Naive thymus-derived CD4-positive, alpha-beta T cell (primary cell): ENCODE data around the gene TMEM240. TPM values are rescaled to one million over a fixed set of nuclear protein-coding genes. Genes with fewer than 3 reads are reported as not detected.
"Not testable (repeated sequence)": the region's sequence is repeated elsewhere in the genome, so short reads cannot be mapped to it uniquely, and the experiment has no call there.

Experiments
- ATAC-seq: fragments of 150-1000 bp; cut with Tn5 transposase; 2 replicates; pipeline ENCODE4 v1.10.0; 2021; ENCODE audit warnings: mild to moderate bottlenecking, moderate library complexity
- CTCF ChIA-PET: fragments of 350-600 bp; sonication (Branson Sonifier 250); formaldehyde crosslinking; loops from one replicate; lab custom pipeline; 2021; ENCODE audit warnings: antibody characterized with exemption; lab: Charles Lee
- POLR2A ChIA-PET: fragments of 350-600 bp; sonication (Branson Sonifier 250); formaldehyde crosslinking; loops from one replicate; lab custom pipeline; 2021; ENCODE audit warnings: antibody characterized with exemption, inconsistent platforms; lab: Charles Lee
- DNase-seq, 9 donors: peaks; one replicate each; pipeline versions ENCODE4 v3.0.0 to v3.0.0-alpha.2; 2020 to 2022; ENCODE audit warnings: mixed read lengths in 1 of 9
- H3K27ac ChIP-seq: one replicate; pipeline ENCODE4 v1.7.0; 2013; ENCODE audit warnings: mild to moderate bottlenecking, low read depth, low read length, moderate library complexity
- H3K27me3 ChIP-seq, 2 donors: one replicate each; pipeline ENCODE4 v1.7.0; 2013; ENCODE audit warnings: low read length in 2 of 2, mild to moderate bottlenecking in 2 of 2, moderate library complexity in 2 of 2; ENCODE audit not compliant: control insufficient read depth in 2 of 2, insufficient read depth in 2 of 2
- H3K36me3 ChIP-seq, 3 experiments: 1 replicate in 2 of 3; 2 replicates in 1 of 3; pipeline ENCODE4 v1.7.0; 2013; ENCODE audit warnings: low read length in 3 of 3, mild to moderate bottlenecking in 3 of 3, moderate library complexity in 1 of 3; ENCODE audit not compliant: insufficient read depth in 3 of 3, control insufficient read depth in 2 of 3
- H3K4me1 ChIP-seq, 2 donors: one replicate each; pipeline ENCODE4 v1.7.0; 2013; ENCODE audit warnings: low read length in 2 of 2, mild to moderate bottlenecking in 2 of 2, moderate library complexity in 1 of 2; ENCODE audit not compliant: control insufficient read depth in 2 of 2, insufficient read depth in 2 of 2
- H3K4me3 ChIP-seq: 2 replicates; pipeline ENCODE4 v1.7.0; 2013; ENCODE audit warnings: mild to moderate bottlenecking, low read length
- H3K9me3 ChIP-seq, 3 experiments: 1 replicate in 2 of 3; 2 replicates in 1 of 3; pipeline ENCODE4 v1.7.0; 2013; ENCODE audit warnings: low read length in 3 of 3; ENCODE audit not compliant: control insufficient read depth in 2 of 3
- H3K27ac Mint-ChIP-seq, 9 donors: one replicate each; pipeline ENCODE4 v1.8.0; 2020 to 2022; ENCODE audit warnings: mixed read lengths in 9 of 9, mild to moderate bottlenecking in 8 of 9, moderate library complexity in 5 of 9, inconsistent platforms in 2 of 9
- H3K27me3 Mint-ChIP-seq, 5 donors: one replicate each; pipeline ENCODE4 v1.8.0; 2021 to 2022; ENCODE audit warnings: mixed read lengths in 5 of 5, mild to moderate bottlenecking in 1 of 5
- H3K36me3 Mint-ChIP-seq, 5 donors: one replicate each; pipeline ENCODE4 v1.8.0; 2020 to 2022; ENCODE audit warnings: mixed read lengths in 5 of 5, mild to moderate bottlenecking in 3 of 5, inconsistent platforms in 1 of 5
- H3K4me1 Mint-ChIP-seq, 7 donors: one replicate each; pipeline ENCODE4 v1.8.0; 2020 to 2022; ENCODE audit warnings: mixed read lengths in 7 of 7, mild to moderate bottlenecking in 3 of 7, inconsistent platforms in 1 of 7
- H3K4me3 Mint-ChIP-seq, 10 donors: one replicate each; pipeline ENCODE4 v1.8.0; 2020 to 2022; ENCODE audit warnings: mild to moderate bottlenecking in 10 of 10, mixed read lengths in 10 of 10, moderate library complexity in 6 of 10, inconsistent platforms in 2 of 10
- H3K9me3 Mint-ChIP-seq, 11 donors: one replicate each; pipeline ENCODE4 v1.8.0; 2020 to 2022; ENCODE audit warnings: mixed read lengths in 11 of 11, mild to moderate bottlenecking in 4 of 11, inconsistent platforms in 1 of 11, moderate library complexity in 1 of 11
- intact Hi-C, 2 donors: fragments of 100-400 bp; cut with micrococcal nuclease; formaldehyde crosslinking; loops; one replicate each; pipeline ENCODE4 v1.15.1; 2023
- polyA plus RNA-seq, 2 donors: library from polyadenylated mRNA; unstranded; fragments of 300-500 nt; fragmentation: Illumina TruSeq; gene quantifications; one replicate each; pipeline ENCODE4 v1.2.3, GENCODE V29; 2021
- total RNA-seq, 6 experiments: library from RNA in 5 of 6; stranded (reverse) in 5 of 6; gene quantifications; 1 replicate in 5 of 6; 2 replicates in 1 of 6; pipeline ENCODE4 v1.2.3 and lab custom pipeline; 2021 to 2026

The TMEM240 gene
- total and polyA plus RNA-seq, 7 experiments from 2014 or later, result 0.66 to 2.8 (median 1.1) TPM; not detected in 2

GRCh38 chr1:1508775-1509464, 31.5 kb downstream of the TMEM240 start:
- POLR2A ChIA-PET, H3K9me3 Mint-ChIP-seq, H3K27me3 ChIP-seq, H3K36me3 Mint-ChIP-seq, ATAC-seq, DNase-seq, H3K36me3 ChIP-seq, intact Hi-C loops, H3K4me3 Mint-ChIP-seq, H3K4me1 ChIP-seq, H3K9me3 ChIP-seq, H3K27me3 Mint-ChIP-seq, H3K27ac Mint-ChIP-seq, H3K27ac ChIP-seq, CTCF ChIA-PET, H3K4me3 ChIP-seq: not testable (repeated sequence)
- peaks cover 14 to 27% (median 22%) of the 10 kb centered on the region in 7 donors for H3K4me1 Mint-ChIP-seq

GRCh38 chr1:1507305-1507704, 33.1 kb downstream of the TMEM240 start:
- Mint-ChIP-seq H3K27ac (peak overlapping the region in 1 of 9 donors; percentile 38), H3K9me3 (no peaks in the 10 kb centered on the region), H3K4me3 (no peak overlapping the region), H3K36me3 (no peaks in the 10 kb centered on the region), H3K27me3 (no peaks in the 10 kb centered on the region), H3K4me1 (peaks cover 14 to 25% (median 19%) of the 10 kb centered on the region in 7 donors)
- no peaks in the 10 kb centered on the region for H3K9me3 ChIP-seq
- ATAC-seq (no peak), DNase-seq (no peak)
- H3K4me1 ChIP-seq, result peaks cover 4 to 5% of the 10 kb centered on the region in 2 donors
- ChIA-PET POLR2A (interaction anchor here (0.7 kb wide), 1 partner anchor 504 kb away, joined by 4 read pairs; no protein-coding TSS in a partner anchor), CTCF (no interaction called here)
- no peak overlapping the region for H3K4me3 ChIP-seq
- no peak overlapping the region for H3K27ac ChIP-seq
- intact Hi-C loops, result no loop called here
- H3K36me3 ChIP-seq, result peaks cover 0 to 3% (median 0%) of the 10 kb centered on the region in 3 experiments
- H3K27me3 ChIP-seq, result no peaks in the 10 kb centered on the region

- H3K4me1 ChIP-seq, H3K36me3 Mint-ChIP-seq, H3K9me3 Mint-ChIP-seq, CTCF ChIA-PET, H3K27me3 Mint-ChIP-seq, ATAC-seq, H3K27me3 ChIP-seq, H3K9me3 ChIP-seq, H3K4me3 ChIP-seq, DNase-seq, H3K36me3 ChIP-seq, H3K27ac ChIP-seq, POLR2A ChIA-PET: not testable (repeated sequence)
- H3K27ac Mint-ChIP-seq, result peak overlapping the region in 7 of 9 donors; percentile 19 to 89 (median 77)
- peak overlapping the region; percentile 15 to 95 (median 84) for H3K4me3 Mint-ChIP-seq
- H3K4me1 Mint-ChIP-seq, result peaks cover 9 to 20% (median 14%) of the 10 kb centered on the region in 7 donors
- intact Hi-C loops, result loop anchor here (2.0 kb wide), 1 partner anchor 107 kb away; the partner anchor contains the start of gene CCNL2 (in 2 of the 2)
These were observed 34.6 kb downstream of the TMEM240 start for GRCh38 chr1:1505801-1506200.

- ChIA-PET POLR2A (interaction anchor here (1.2 kb wide), 1 partner anchor 110 kb away, joined by 3 read pairs; the partner anchor contains the start of gene MIB2), CTCF (interaction anchor here (1.1 to 1.2 kb wide), 2 partner anchors 16 to 64 kb away, joined by 3 read pairs; no protein-coding TSS in a partner anchor)
- not testable (repeated sequence) for H3K4me1 ChIP-seq, DNase-seq, H3K36me3 Mint-ChIP-seq, H3K9me3 ChIP-seq, H3K27me3 Mint-ChIP-seq, H3K9me3 Mint-ChIP-seq, H3K36me3 ChIP-seq, H3K27me3 ChIP-seq
- Mint-ChIP-seq H3K4me1 (peaks cover 8 to 18% (median 12%) of the 10 kb centered on the region in 7 donors), H3K4me3 (peak overlapping the region; percentile 74 to 95 (median 86)), H3K27ac (peak overlapping the region; percentile 71 to 94 (median 89))
- ATAC-seq, result peak; percentile 75
- intact Hi-C loops, result loop anchor here (2.0 kb wide), 1 partner anchor 107 kb away; the partner anchor contains the start of gene CCNL2 (in 2 of the 2)
- peak overlapping the region; percentile 45 for H3K27ac ChIP-seq
- peak overlapping the region; percentile 30 for H3K4me3 ChIP-seq
These were observed 35.0 kb downstream of the TMEM240 start for GRCh38 chr1:1505366-1505798.

GRCh38 chr1:1504777-1505365, 35.6 kb downstream of the TMEM240 start:
- peak overlapping the region; percentile 45 for H3K27ac ChIP-seq
- Mint-ChIP-seq H3K4me1 (peaks cover 8 to 18% (median 12%) of the 10 kb centered on the region in 7 donors), H3K4me3 (peak overlapping the region; percentile 74 to 95 (median 86)), H3K27ac (peak overlapping the region; percentile 71 to 94 (median 89))
- not testable (repeated sequence) for H3K27me3 ChIP-seq, H3K36me3 Mint-ChIP-seq, H3K9me3 Mint-ChIP-seq, H3K9me3 ChIP-seq, H3K36me3 ChIP-seq, H3K4me1 ChIP-seq, H3K27me3 Mint-ChIP-seq
- intact Hi-C loops, result loop anchor here (2.0 kb wide), 1 partner anchor 106 kb away; the partner anchor contains the start of gene CCNL2 (in 2 of the 2)
- ChIA-PET CTCF (interaction anchor here (0.6 to 1.2 kb wide), 5 partner anchors 17 to 318 kb away, joined by 3 to 4 read pairs (median 3); no protein-coding TSS in a partner anchor), POLR2A (interaction anchor here (0.6 to 1.2 kb wide), 3 partner anchors 69 to 111 kb away, joined by 3 read pairs; partner anchors contain the start of gene MIB2)
- peak overlapping the region; percentile 30 for H3K4me3 ChIP-seq
- ATAC-seq, result peak; percentile 75
- DNase-seq, result peak; percentile 52 to 77 (median 73)

- intact Hi-C loops, POLR2A ChIA-PET, H3K4me3 ChIP-seq, CTCF ChIA-PET, H3K4me3 Mint-ChIP-seq, H3K27ac Mint-ChIP-seq, H3K27ac ChIP-seq, H3K27me3 ChIP-seq, DNase-seq, H3K4me1 ChIP-seq, H3K27me3 Mint-ChIP-seq, ATAC-seq, H3K4me1 Mint-ChIP-seq: not testable (repeated sequence)
- Mint-ChIP-seq H3K9me3 (peaks cover 0 to 16% (median 7%) of the 10 kb centered on the region in 11 donors), H3K36me3 (peaks cover 5 to 35% (median 21%) of the 10 kb centered on the region in 5 donors)
- peaks cover 0 to 44% (median 0%) of the 10 kb centered on the region in 3 experiments for H3K36me3 ChIP-seq
- peaks cover 0 to 13% (median 0%) of the 10 kb centered on the region in 3 experiments for H3K9me3 ChIP-seq
These were observed 44.9 kb downstream of the TMEM240 start for GRCh38 chr1:1495461-1495975.
